Fibroblast of peridontal ligament (primary cell): ENCODE measurements around the gene TRABD2B.
"Not testable (repeated sequence)": the region's sequence is repeated elsewhere in the genome, so short reads cannot be mapped to it uniquely, and the experiment has no call there.

Source experiments
- DNase-seq: peaks from one replicate; pipeline ENCODE4 v3.0.0-alpha.2; 2010; ENCODE audit errors: extremely low read depth

The TRABD2B gene

GRCh38 chr1:47967864-47968555 is 29.2 kb downstream of the TRABD2B start:
- DNase-seq = no peak

GRCh38 chr1:47965816-47966215 is 31.4 kb downstream of the TRABD2B start:
- no peak for DNase-seq

GRCh38 chr1:47964636-47965035 is 32.5 kb downstream of the TRABD2B start:
- no peak for DNase-seq

- no peak for DNase-seq
Measured at GRCh38 chr1:47963568-47964358, 33.4 kb downstream of the TRABD2B start.

GRCh38 chr1:47962750-47963492 is 34.3 kb downstream of the TRABD2B start:
- no peak for DNase-seq

- DNase-seq = not testable (repeated sequence)
Measured at GRCh38 chr1:47961835-47962234, 35.4 kb downstream of the TRABD2B start.

GRCh38 chr1:47956491-47956890 is 40.7 kb downstream of the TRABD2B start:
- not testable (repeated sequence) for DNase-seq

GRCh38 chr1:47953661-47954060 is 43.5 kb downstream of the TRABD2B start:
- DNase-seq = no peak

GRCh38 chr1:47951545-47952235 is 45.5 kb downstream of the TRABD2B start:
- DNase-seq = no peak

GRCh38 chr1:47951026-47951425 is 46.2 kb downstream of the TRABD2B start:
- DNase-seq = no peak

GRCh38 chr1:47950471-47950870 is 46.7 kb downstream of the TRABD2B start:
- DNase-seq = no peak

- DNase-seq = peak; percentile 10
Measured at GRCh38 chr1:47948126-47948525, 49.1 kb downstream of the TRABD2B start.

GRCh38 chr1:47947531-47947930 is 49.7 kb downstream of the TRABD2B start:
- no peak for DNase-seq

- DNase-seq = peak; percentile 7
Measured at GRCh38 chr1:47944561-47944960, 52.6 kb downstream of the TRABD2B start.

GRCh38 chr1:47942240-47942629 is 55.0 kb downstream of the TRABD2B start:
- no peak for DNase-seq

GRCh38 chr1:47941609-47942239 is 55.5 kb downstream of the TRABD2B start:
- DNase-seq = no peak

GRCh38 chr1:47940779-47941178 is 56.4 kb downstream of the TRABD2B start:
- no peak for DNase-seq

- no peak for DNase-seq
Measured at GRCh38 chr1:47940326-47940725, 56.9 kb downstream of the TRABD2B start.

- no peak for DNase-seq
Measured at GRCh38 chr1:47938520-47938919, 58.7 kb downstream of the TRABD2B start.

GRCh38 chr1:47937586-47938254 is 59.5 kb downstream of the TRABD2B start:
- no peak for DNase-seq
